Cardiac muscle cell (in vitro differentiated cells and primary cell): ENCODE data around the gene FAM222B. TPM values are rescaled to one million over a fixed set of nuclear protein-coding genes. Genes with fewer than 3 reads are reported as not detected.

Experiments used
- DNase-seq, 2 donors: peaks; one replicate each; pipeline versions ENCODE4 v3.0.0 to v3.0.0-alpha.2; 2010 to 2017; ENCODE audit warnings: low read depth in 1 of 2, low spot score in 1 of 2
- H3K27ac ChIP-seq: fragments of 200-600 bp; sonication (generic); 2 replicates; pipeline ENCODE4 v1.5.1; 2016
- H3K27me3 ChIP-seq: fragments of 200-600 bp; sonication (generic); 2 replicates; pipeline ENCODE4 v1.6.0; 2016; ENCODE audit warnings: control low read depth
- H3K36me3 ChIP-seq: fragments of 200-600 bp; sonication (generic); 2 replicates; pipeline ENCODE4 v1.5.1; 2016; ENCODE audit warnings: control low read depth
- H3K4me1 ChIP-seq: fragments of 200-600 bp; sonication (generic); 2 replicates; pipeline ENCODE4 v1.8.1; 2017; ENCODE audit warnings: low read depth, mild to moderate bottlenecking, mixed run types
- H3K4me3 ChIP-seq: fragments of 200-600 bp; sonication (generic); 2 replicates; pipeline ENCODE4 v1.5.1; 2016; ENCODE audit warnings: mild to moderate bottlenecking
- H3K9me3 ChIP-seq: fragments of 200-600 bp; sonication (generic); 2 replicates; pipeline ENCODE4 v1.5.1; 2017; ENCODE audit warnings: low read depth, mild to moderate bottlenecking, control low read depth
- polyA plus RNA-seq: library from polyadenylated mRNA; unstranded; fragments of >200 nt; fragmentation: Nextera tagmentation; extraction: Ambion mirVana; gene quantifications from 2 replicates; pipeline ENCODE4 v1.2.1, GENCODE V29; 2016
- total RNA-seq: library from RNA; depleted of rRNA; stranded (reverse); fragments of >200 nt; gene quantifications from 2 replicates; pipeline ENCODE4 v1.2.3, GENCODE V29; 2016
- TF ChIP-seq, protein P1 (sequence below): IDR thresholded peaks from 2 replicates; pipeline ENCODE4 v1.5.1; 2012; ENCODE audit warnings: low read depth, mild to moderate bottlenecking, low read length

The FAM222B gene
- total and polyA plus RNA-seq, 2 experiments from 2014 or later = 19.4 to 34.1 TPM

GRCh38 chr17:28887871-28888471 is 45.4 kb upstream of the FAM222B start:
- no peak overlapping the region for H3K27ac ChIP-seq
- H3K9me3 ChIP-seq = no peaks in the 10 kb centered on the region
- TF ChIP-seq, protein P1, sequence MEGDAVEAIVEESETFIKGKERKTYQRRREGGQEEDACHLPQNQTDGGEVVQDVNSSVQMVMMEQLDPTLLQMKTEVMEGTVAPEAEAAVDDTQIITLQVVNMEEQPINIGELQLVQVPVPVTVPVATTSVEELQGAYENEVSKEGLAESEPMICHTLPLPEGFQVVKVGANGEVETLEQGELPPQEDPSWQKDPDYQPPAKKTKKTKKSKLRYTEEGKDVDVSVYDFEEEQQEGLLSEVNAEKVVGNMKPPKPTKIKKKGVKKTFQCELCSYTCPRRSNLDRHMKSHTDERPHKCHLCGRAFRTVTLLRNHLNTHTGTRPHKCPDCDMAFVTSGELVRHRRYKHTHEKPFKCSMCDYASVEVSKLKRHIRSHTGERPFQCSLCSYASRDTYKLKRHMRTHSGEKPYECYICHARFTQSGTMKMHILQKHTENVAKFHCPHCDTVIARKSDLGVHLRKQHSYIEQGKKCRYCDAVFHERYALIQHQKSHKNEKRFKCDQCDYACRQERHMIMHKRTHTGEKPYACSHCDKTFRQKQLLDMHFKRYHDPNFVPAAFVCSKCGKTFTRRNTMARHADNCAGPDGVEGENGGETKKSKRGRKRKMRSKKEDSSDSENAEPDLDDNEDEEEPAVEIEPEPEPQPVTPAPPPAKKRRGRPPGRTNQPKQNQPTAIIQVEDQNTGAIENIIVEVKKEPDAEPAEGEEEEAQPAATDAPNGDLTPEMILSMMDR = no peak
- H3K4me3 ChIP-seq = no peak overlapping the region
- peaks cover under 1% of the 10 kb centered on the region for H3K36me3 ChIP-seq
- no peak for DNase-seq
- H3K4me1 ChIP-seq = peaks cover 5% of the 10 kb centered on the region
- no peaks in the 10 kb centered on the region for H3K27me3 ChIP-seq

- Histone ChIP-seq H3K27me3 (no peaks in the 10 kb centered on the region), H3K4me1 (peaks cover 5% of the 10 kb centered on the region), H3K27ac (no peak overlapping the region), H3K4me3 (no peak overlapping the region), H3K36me3 (peaks cover 17% of the 10 kb centered on the region), H3K9me3 (no peaks in the 10 kb centered on the region)
- TF ChIP-seq, protein P1 = no peak
- no peak for DNase-seq
Observed at GRCh38 chr17:28885951-28886350, 43.4 kb upstream of the FAM222B start.

DNA sequence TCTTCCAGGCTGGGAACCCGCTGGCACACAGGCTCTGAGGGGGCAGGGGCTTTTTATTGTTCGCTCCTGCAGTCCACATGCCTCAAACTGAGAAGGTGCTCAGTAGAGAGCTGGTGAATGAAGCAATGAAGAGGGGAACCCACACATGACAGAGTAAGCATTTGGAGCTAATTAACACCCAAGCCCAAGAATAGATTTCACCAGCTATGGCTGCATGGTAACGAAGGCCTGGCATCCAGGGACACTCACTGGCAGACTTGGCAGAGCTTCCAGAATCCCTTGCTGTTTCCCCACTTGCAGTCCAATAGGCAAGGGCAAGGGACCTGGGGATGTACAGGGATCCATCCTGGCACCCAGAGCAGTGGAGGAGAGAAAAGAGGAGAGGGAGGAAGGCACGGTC is 42.8 kb upstream of the FAM222B start:
- H3K4me1 ChIP-seq = peaks cover 5% of the 10 kb centered on the region
- H3K36me3 ChIP-seq = peaks cover 21% of the 10 kb centered on the region
- H3K9me3 ChIP-seq = no peaks in the 10 kb centered on the region
- no peak overlapping the region for H3K4me3 ChIP-seq
- DNase-seq = no peak
- H3K27ac ChIP-seq = no peak overlapping the region
- no peaks in the 10 kb centered on the region for H3K27me3 ChIP-seq
- TF ChIP-seq, protein P1 = no peak

DNA sequence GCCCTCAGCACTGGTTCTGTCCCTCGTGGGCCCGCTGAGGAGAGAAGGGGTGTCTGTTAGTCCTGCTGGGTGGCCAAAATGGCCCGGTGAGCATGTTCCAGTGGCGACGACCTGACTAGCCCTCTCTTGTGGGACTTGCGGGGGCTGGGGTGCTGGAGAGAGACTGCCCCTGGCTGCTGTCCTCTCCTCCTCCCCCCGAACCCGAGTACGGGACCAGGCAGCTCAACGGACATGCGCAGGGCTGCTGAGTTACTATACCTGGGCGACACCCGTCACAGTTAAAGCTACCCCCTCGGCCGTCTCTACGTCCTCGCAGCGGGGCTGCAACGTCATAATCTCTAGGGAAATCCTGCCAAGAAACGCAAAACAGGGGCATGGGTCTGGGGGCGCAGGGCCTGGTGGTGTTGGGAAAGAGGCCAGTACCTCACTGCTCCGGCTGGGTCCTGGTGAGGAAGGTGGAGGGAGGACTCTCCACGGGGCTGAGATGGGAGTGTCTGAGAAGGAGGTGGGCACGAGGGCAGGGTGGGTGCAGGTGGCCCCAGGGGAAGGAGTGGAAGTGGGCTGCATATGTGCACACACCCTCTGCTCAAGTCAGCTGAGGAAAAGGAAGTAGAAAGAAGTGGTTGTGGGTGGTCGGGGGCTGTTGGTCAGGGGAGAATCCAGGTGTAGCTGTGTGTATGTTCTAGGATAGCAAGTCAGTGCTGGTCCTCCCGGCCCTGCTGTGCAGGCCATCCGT is 41.5 kb upstream of the FAM222B start:
- Histone ChIP-seq H3K27ac (no peak overlapping the region), H3K27me3 (no peaks in the 10 kb centered on the region), H3K4me1 (peaks cover 5% of the 10 kb centered on the region), H3K9me3 (no peaks in the 10 kb centered on the region), H3K4me3 (no peak overlapping the region), H3K36me3 (peaks cover 29% of the 10 kb centered on the region)
- no peak for DNase-seq
- TF ChIP-seq, protein P1 = no peak

GRCh38 chr17:28882154-28882895 is 39.7 kb upstream of the FAM222B start:
- DNase-seq = no peak
- no peak overlapping the region for H3K27ac ChIP-seq
- peaks cover 29% of the 10 kb centered on the region for H3K36me3 ChIP-seq
- no peaks in the 10 kb centered on the region for H3K9me3 ChIP-seq
- TF ChIP-seq, protein P1 = no peak
- H3K27me3 ChIP-seq = no peaks in the 10 kb centered on the region
- H3K4me3 ChIP-seq = no peak overlapping the region
- no peaks in the 10 kb centered on the region for H3K4me1 ChIP-seq
